ENCODE data around the gene USP54. TPM values are rescaled to one million over a fixed set of nuclear protein-coding genes. Genes with fewer than 3 reads are reported as not detected.

USP54 gene
- total RNA-seq, 1 experiment from 2014 or later, result 37.9 TPM

GRCh38 chr10:73593110-73593509, 2.0 kb upstream of the USP54 start:
- Histone ChIP-seq H3K79me1 (ENCODE audit: insufficient read depth, low read depth, low read length, poor library complexity, severe bottlenecking) (peaks cover 6% of the 10 kb centered on the region), H2BK120ac (ENCODE audit: low read depth, low read length, poor library complexity, severe bottlenecking) (no peak overlapping the region), H4K8ac (replicated peaks; ENCODE audit: insufficient read length, low read depth, low read length) (no peak overlapping the region), H2AK5ac (ENCODE audit: insufficient read length, low read length) (no peak overlapping the region), H3K79me2 (ENCODE audit: insufficient read depth, low read length) (peaks cover 6% of the 10 kb centered on the region; the same call in 1 of the 2 replicates), H2BK15ac (ENCODE audit: low read depth, low read length) (no peak overlapping the region), H4K5ac (ENCODE audit: insufficient read length, low read depth, low read length) (no peak overlapping the region), H3K27me3 (ENCODE audit: insufficient read depth, low read length) (no peaks in the 10 kb centered on the region), H3T11ph (ENCODE audit: low read length) (no peak overlapping the region), H3K23ac (ENCODE audit: insufficient read length, low read depth, low read length) (no peak overlapping the region), H4K91ac (ENCODE audit: insufficient read length, low read depth, low read length) (no peak overlapping the region), H3K4me1 (ENCODE audit: insufficient read depth, low read length) (no peaks in the 10 kb centered on the region; the same call in 1 of the 2 replicates), H2BK5ac (ENCODE audit: insufficient read length, low read length) (no peak overlapping the region), H2AFZ (ENCODE audit: low read length) (no peak overlapping the region), H3K14ac (ENCODE audit: insufficient read depth, low read length) (no peak overlapping the region), H3K9me3 (ENCODE audit: control insufficient read depth, low read depth, low read length) (no peaks in the 10 kb centered on the region), H3K4me2 (ENCODE audit: insufficient read depth, insufficient read length, low read length) (no peak overlapping the region), H4K20me1 (ENCODE audit: control insufficient read depth, insufficient read depth, insufficient read length) (no peaks in the 10 kb centered on the region), H2BK20ac (ENCODE audit: low read depth, low read length, poor library complexity, severe bottlenecking) (no peak overlapping the region), H3K18ac (ENCODE audit: insufficient read length, low read depth, low read length) (no peak overlapping the region), H2BK12ac (ENCODE audit: insufficient read length, low read depth, low read length) (no peak overlapping the region), H3K9ac (ENCODE audit: extremely low read depth, insufficient read length, low read length) (no peak overlapping the region), H3K23me2 (ENCODE audit: insufficient read length, low read depth, low read length, poor library complexity, severe bottlenecking) (no peaks in the 10 kb centered on the region), H3K56ac (ENCODE audit: insufficient read length, low read depth, low read length) (no peak overlapping the region), H3K27ac (ENCODE audit: insufficient read length, low read depth, low read length) (no peak overlapping the region), H3K4ac (ENCODE audit: low read depth, low read length) (no peak overlapping the region)
- Mint-ChIP-seq H3K36me3 (ENCODE audit: insufficient read depth in 1 of 3, low read depth in 3 of 3) (peaks cover 0 to 4% (median under 1%) of the 10 kb centered on the region in 3 experiments; a peak in 1 of 7 replicates), H3K4me1 (peaks cover 30 to 42% of the 10 kb centered on the region in 2 experiments), H3K27ac (peak overlapping the region; percentile 50 to 98 (median 80); a peak in 5 of 7 replicates), H3K4me3 (no peak overlapping the region), H3K9me3 (no peaks in the 10 kb centered on the region; a peak in 1 of 5 replicates), H3K27me3 (ENCODE audit: low read depth) (no peaks in the 10 kb centered on the region)
- no peak for DNase-seq
- TF ChIP-seq, protein P1, sequence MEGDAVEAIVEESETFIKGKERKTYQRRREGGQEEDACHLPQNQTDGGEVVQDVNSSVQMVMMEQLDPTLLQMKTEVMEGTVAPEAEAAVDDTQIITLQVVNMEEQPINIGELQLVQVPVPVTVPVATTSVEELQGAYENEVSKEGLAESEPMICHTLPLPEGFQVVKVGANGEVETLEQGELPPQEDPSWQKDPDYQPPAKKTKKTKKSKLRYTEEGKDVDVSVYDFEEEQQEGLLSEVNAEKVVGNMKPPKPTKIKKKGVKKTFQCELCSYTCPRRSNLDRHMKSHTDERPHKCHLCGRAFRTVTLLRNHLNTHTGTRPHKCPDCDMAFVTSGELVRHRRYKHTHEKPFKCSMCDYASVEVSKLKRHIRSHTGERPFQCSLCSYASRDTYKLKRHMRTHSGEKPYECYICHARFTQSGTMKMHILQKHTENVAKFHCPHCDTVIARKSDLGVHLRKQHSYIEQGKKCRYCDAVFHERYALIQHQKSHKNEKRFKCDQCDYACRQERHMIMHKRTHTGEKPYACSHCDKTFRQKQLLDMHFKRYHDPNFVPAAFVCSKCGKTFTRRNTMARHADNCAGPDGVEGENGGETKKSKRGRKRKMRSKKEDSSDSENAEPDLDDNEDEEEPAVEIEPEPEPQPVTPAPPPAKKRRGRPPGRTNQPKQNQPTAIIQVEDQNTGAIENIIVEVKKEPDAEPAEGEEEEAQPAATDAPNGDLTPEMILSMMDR (conservative IDR thresholded peaks at IDR 0.05), result no peak
- WGBS (ENCODE audit: extremely low coverage, insufficient read length, low lambda C conversion rate), result no CpG with 5 or more reads among the region's 4 CpGs

All from H9 (cell line).